ENCODE data around the gene SSTR3. TPM values are rescaled to one million over a fixed set of nuclear protein-coding genes. Genes with fewer than 3 reads are reported as not detected.

Gene SSTR3
- total RNA-seq, 1 donor from 2014 or later = not detected

GRCh38 chr22:37241351-37242142 is 29.3 kb upstream of the SSTR3 start:
- H3K4me3 ChIP-seq (ENCODE audit: low read depth, low read length) = no peak overlapping the region
- DNase-seq (ENCODE audit: low read depth) = no peak
- no peak for TF ChIP-seq CTCF (conservative IDR thresholded peaks at IDR 0.05; ENCODE audit: low read depth, low read length)

- no peak for DNase-seq (ENCODE audit: low read depth)
- no peak overlapping the region for H3K4me3 ChIP-seq (ENCODE audit: low read depth, low read length)
- no peak for TF ChIP-seq CTCF (conservative IDR thresholded peaks at IDR 0.05; ENCODE audit: low read depth, low read length)
These were observed 28.7 kb upstream of the SSTR3 start for GRCh38 chr22:37240941-37241320.

- TF ChIP-seq CTCF (conservative IDR thresholded peaks at IDR 0.05; ENCODE audit: low read depth, low read length) = no peak
- H3K4me3 ChIP-seq (ENCODE audit: low read depth, low read length) = no peak overlapping the region
- DNase-seq (ENCODE audit: low read depth) = no peak
These were observed 28.1 kb upstream of the SSTR3 start for GRCh38 chr22:37240240-37240940.

- no peak for TF ChIP-seq CTCF (conservative IDR thresholded peaks at IDR 0.05; ENCODE audit: low read depth, low read length)
- no peak for DNase-seq (ENCODE audit: low read depth)
- H3K4me3 ChIP-seq (ENCODE audit: low read depth, low read length) = no peak overlapping the region
These were observed 27.3 kb upstream of the SSTR3 start for GRCh38 chr22:37239336-37240239.

GRCh38 chr22:37237371-37238268 is 25.3 kb upstream of the SSTR3 start:
- no peak for DNase-seq (ENCODE audit: low read depth)
- H3K4me3 ChIP-seq (ENCODE audit: low read depth, low read length) = no peak overlapping the region
- TF ChIP-seq CTCF (conservative IDR thresholded peaks at IDR 0.05; ENCODE audit: low read depth, low read length) = no peak
